C4-2B (cell line): ENCODE results near the gene TCF3.

ENCODE experiments used
- CTCF ChIP-seq: fragments of 450-650 bp; conservative IDR thresholded peaks from 2 replicates; pipeline ENCODE4 v1.5.1; 2017; ENCODE audit warnings: mild to moderate bottlenecking
- ZFX ChIP-seq: fragments of 450-650 bp; IDR thresholded peaks from 2 replicates; pipeline ENCODE4 v1.6.1; 2017

DNA sequence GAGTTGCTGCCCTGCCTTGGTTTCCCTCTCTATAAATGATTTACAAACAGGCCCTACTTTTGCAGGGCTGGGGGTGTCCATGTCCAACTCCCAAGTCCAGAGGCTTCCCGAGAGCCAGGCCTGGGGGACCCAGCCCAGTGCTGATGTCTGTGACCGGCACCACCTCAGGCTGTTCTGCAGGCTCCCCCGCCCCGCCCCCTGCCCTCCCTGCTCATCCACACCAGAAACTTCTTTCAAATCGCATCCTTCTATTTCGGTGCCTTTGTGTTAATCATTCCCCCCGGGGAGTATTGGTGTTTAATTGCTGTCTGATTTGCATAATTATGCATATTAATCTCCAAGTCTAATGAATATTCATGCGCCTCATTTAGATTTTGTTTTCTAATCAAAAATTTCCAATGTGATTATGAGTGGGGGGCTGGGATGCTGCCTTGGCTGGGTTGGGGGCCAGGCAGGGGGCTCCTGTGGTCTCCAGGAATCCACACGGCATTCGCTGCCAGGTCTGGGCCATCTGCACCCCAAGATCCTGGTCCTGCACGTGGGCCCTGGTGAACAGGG is 19.1 kb downstream of the TCF3 start:
- TF ChIP-seq CTCF (no peak), ZFX (no peak)
